Thoracic aorta (tissue), 2 donors: ENCODE data around the gene NCKAP5. TPM values are rescaled to one million over a fixed set of nuclear protein-coding genes. Genes with fewer than 3 reads are reported as not detected.

Experiments
- ATAC-seq: fragments of 150-250 bp; one replicate; pipeline ENCODE4 v1.8.0; 2017; ENCODE audit warnings: low read depth; ENCODE audit not compliant: insufficient number of reproducible peaks, low FRiP score
- DNase-seq: peaks from one replicate; pipeline ENCODE4 v3.0.0-alpha.2; 2020; ENCODE audit warnings: low spot score
- H3K27ac ChIP-seq, 2 donors: fragments of 200-600 bp; sonication (generic); 1 replicate in 1 of 2; 2 replicates in 1 of 2; pipeline ENCODE4 v1.5.1; 2016; ENCODE audit warnings: mild to moderate bottlenecking in 2 of 2, moderate library complexity in 2 of 2
- H3K27me3 ChIP-seq: fragments of 200-600 bp; sonication (generic); replicated peaks from 2 replicates; pipeline ENCODE4 v1.6.0; 2016; ENCODE audit warnings: mild to moderate bottlenecking; ENCODE audit not compliant: insufficient read depth
- H3K36me3 ChIP-seq: fragments of 200-600 bp; sonication (generic); one replicate; pipeline ENCODE4 v1.5.1; 2016
- H3K4me1 ChIP-seq, 2 donors: fragments of 200-600 bp; sonication (generic); 1 replicate in 1 of 2; 2 replicates in 1 of 2; pipeline versions ENCODE4 v1.5.1 to v1.6.0; 2016; ENCODE audit warnings: low read depth in 2 of 2, mild to moderate bottlenecking in 1 of 2; ENCODE audit not compliant: control insufficient read depth in 1 of 2
- H3K4me3 ChIP-seq: fragments of 200-600 bp; sonication (generic); 2 replicates; pipeline ENCODE4 v1.5.1; 2016; ENCODE audit warnings: mild to moderate bottlenecking
- H3K9me3 ChIP-seq: fragments of 200-600 bp; sonication (generic); 2 replicates; pipeline ENCODE4 v1.5.1; 2016
- total RNA-seq, 2 donors: library from RNA; depleted of rRNA; stranded (reverse); fragments of >200 nt; gene quantifications; one replicate each; pipeline versions ENCODE4 v1.1.0 to v1.2.3, GENCODE V29; 2016
- TF ChIP-seq, protein P1 (sequence below): fragments of 200-600 bp; sonication (generic); IDR thresholded peaks from one replicate; pipeline ENCODE4 v1.5.1; 2019; ENCODE audit warnings: antibody characterized with exemption

Gene NCKAP5
- total RNA-seq, 2 donors from 2014 or later, result 1.2 to 1.9 TPM

DNA sequence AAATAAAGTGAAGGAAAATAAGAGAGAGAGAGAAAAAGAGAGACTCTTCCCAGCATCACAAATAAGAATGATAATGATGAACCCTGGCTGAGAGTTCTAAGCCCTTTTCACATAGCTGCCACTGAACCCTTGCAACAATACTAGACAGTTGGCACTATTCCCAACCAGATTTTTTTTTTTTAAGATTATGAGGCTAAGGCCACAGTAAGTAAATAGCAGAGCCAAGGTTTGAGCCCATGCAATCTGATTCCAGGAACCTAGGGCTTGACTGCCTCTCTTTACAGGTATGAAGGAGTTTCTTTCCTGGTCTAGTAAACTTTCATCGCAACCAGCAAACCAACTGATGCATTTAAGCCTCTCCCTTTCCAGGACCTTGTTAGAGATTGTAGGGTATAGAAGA lies 424.6 kb downstream of the NCKAP5 start:
- TF ChIP-seq, protein P1, sequence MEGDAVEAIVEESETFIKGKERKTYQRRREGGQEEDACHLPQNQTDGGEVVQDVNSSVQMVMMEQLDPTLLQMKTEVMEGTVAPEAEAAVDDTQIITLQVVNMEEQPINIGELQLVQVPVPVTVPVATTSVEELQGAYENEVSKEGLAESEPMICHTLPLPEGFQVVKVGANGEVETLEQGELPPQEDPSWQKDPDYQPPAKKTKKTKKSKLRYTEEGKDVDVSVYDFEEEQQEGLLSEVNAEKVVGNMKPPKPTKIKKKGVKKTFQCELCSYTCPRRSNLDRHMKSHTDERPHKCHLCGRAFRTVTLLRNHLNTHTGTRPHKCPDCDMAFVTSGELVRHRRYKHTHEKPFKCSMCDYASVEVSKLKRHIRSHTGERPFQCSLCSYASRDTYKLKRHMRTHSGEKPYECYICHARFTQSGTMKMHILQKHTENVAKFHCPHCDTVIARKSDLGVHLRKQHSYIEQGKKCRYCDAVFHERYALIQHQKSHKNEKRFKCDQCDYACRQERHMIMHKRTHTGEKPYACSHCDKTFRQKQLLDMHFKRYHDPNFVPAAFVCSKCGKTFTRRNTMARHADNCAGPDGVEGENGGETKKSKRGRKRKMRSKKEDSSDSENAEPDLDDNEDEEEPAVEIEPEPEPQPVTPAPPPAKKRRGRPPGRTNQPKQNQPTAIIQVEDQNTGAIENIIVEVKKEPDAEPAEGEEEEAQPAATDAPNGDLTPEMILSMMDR, result no peak
- no peak for ATAC-seq
- Histone ChIP-seq H3K27ac (no peak overlapping the region), H3K4me1 (no peaks in the 10 kb centered on the region), H3K27me3 (no peaks in the 10 kb centered on the region), H3K9me3 (no peaks in the 10 kb centered on the region), H3K36me3 (no peaks in the 10 kb centered on the region), H3K4me3 (no peak overlapping the region)
- DNase-seq, result no peak

DNA sequence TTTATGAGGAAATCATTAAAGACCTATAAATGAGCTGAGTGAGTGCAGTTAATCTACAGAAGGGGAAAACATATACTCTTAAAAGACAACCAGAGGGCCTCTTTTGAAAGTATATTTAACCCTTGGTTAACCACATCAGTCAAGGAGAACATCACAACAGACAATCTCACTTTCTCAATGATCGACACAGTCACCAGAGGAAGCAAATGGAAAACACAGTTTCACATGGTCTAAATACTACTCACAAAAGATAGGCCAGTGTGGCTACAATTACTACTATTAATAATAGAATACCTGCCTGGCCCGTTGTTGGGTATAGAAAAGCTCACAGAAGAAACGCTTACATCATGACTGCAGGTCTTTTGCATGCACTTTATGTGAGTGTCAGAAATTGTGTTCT lies 426.2 kb downstream of the NCKAP5 start:
- Histone ChIP-seq H3K36me3 (no peaks in the 10 kb centered on the region), H3K4me3 (no peak overlapping the region), H3K4me1 (no peaks in the 10 kb centered on the region), H3K27ac (no peak overlapping the region), H3K9me3 (no peaks in the 10 kb centered on the region), H3K27me3 (no peaks in the 10 kb centered on the region)
- TF ChIP-seq, protein P1, result no peak
- no peak for DNase-seq
- no peak for ATAC-seq

- no peak overlapping the region for H3K4me3 ChIP-seq
- TF ChIP-seq, protein P1, result no peak
- no peak for DNase-seq
- no peak for ATAC-seq
- no peak overlapping the region for H3K27ac ChIP-seq
- no peaks in the 10 kb centered on the region for H3K27me3 ChIP-seq
- H3K9me3 ChIP-seq, result no peaks in the 10 kb centered on the region
- H3K4me1 ChIP-seq, result no peaks in the 10 kb centered on the region
- no peaks in the 10 kb centered on the region for H3K36me3 ChIP-seq
Measured at GRCh38 chr2:133140620-133141019, 427.6 kb downstream of the NCKAP5 start.

- Histone ChIP-seq H3K4me1 (no peaks in the 10 kb centered on the region), H3K27ac (no peak overlapping the region), H3K27me3 (no peaks in the 10 kb centered on the region), H3K4me3 (no peak overlapping the region), H3K36me3 (no peaks in the 10 kb centered on the region), H3K9me3 (no peaks in the 10 kb centered on the region)
- no peak for ATAC-seq
- no peak for DNase-seq
- TF ChIP-seq, protein P1, result no peak
Measured at GRCh38 chr2:133139847-133140533, 428.3 kb downstream of the NCKAP5 start.

GRCh38 chr2:133138693-133139092 lies 429.6 kb downstream of the NCKAP5 start:
- Histone ChIP-seq H3K36me3 (no peaks in the 10 kb centered on the region), H3K27ac (no peak overlapping the region), H3K4me1 (no peaks in the 10 kb centered on the region), H3K9me3 (no peaks in the 10 kb centered on the region), H3K27me3 (no peaks in the 10 kb centered on the region), H3K4me3 (no peak overlapping the region)
- ATAC-seq, result no peak
- TF ChIP-seq, protein P1, result no peak
- no peak for DNase-seq
